Endothelial cell of umbilical vein (primary cell): ENCODE measurements around the gene MUC5AC. TPM values are rescaled to one million over a fixed set of nuclear protein-coding genes. Genes with fewer than 3 reads are reported as not detected.

ENCODE experiments used
- BruUV-seq: library from RNA; stranded (reverse); fragments of 400-500 nt; replicated peaks from 2 replicates; lab custom pipeline; 2021; lab: Mats Ljungman, UMichigan
- CTCF ChIA-PET: fragments of 300-600, 350-600 bp; sonication (Branson Sonifier 250); formaldehyde crosslinking; loops from one replicate; lab custom pipeline; 2021; ENCODE audit warnings: antibody characterized with exemption, inconsistent platforms; lab: Charles Lee
- POLR2A ChIA-PET: fragments of 300-600, 350-600 bp; sonication (Branson Sonifier 250); formaldehyde crosslinking; loops from one replicate; lab custom pipeline; 2021; ENCODE audit warnings: antibody characterized with exemption, inconsistent platforms; lab: Charles Lee
- DNase-seq: peaks from one replicate; pipeline ENCODE4 v3.0.0-alpha.2; 2011; ENCODE audit warnings: low read depth, low spot score
- FAIRE-seq: peaks from 2 replicates; lab custom pipeline; 2011; peaks lifted over from hg19 to GRCh38; lab: Jason Lieb, UNC
- H2AFZ ChIP-seq: 2 replicates; pipeline ENCODE4 v1.6.0; 2012; ENCODE audit warnings: low read depth, low read length, control low read depth, inconsistent platforms
- H3K27ac ChIP-seq: 2 replicates; pipeline ENCODE4 v1.5.1; 2011; ENCODE audit warnings: low read depth, mild to moderate bottlenecking, control low read depth, low read length, moderate library complexity; ENCODE audit not compliant: insufficient read depth
- H3K27me3 ChIP-seq, 2 experiments: 2 replicates each; pipeline versions ENCODE4 v1.6.0 to v1.6.1; 2011; ENCODE audit warnings: low read length in 2 of 2, mixed read lengths in 1 of 2; ENCODE audit not compliant: control insufficient read depth in 2 of 2, insufficient read depth in 2 of 2
- H3K36me3 ChIP-seq, 2 experiments: 2 replicates in 1 of 2; 3 replicates in 1 of 2; pipeline ENCODE4 v1.5.1; 2011; ENCODE audit warnings: low read length in 2 of 2, mild to moderate bottlenecking in 1 of 2, moderate library complexity in 1 of 2; ENCODE audit not compliant: control insufficient read depth in 2 of 2, insufficient read depth in 2 of 2; ENCODE audit errors: extremely low read depth in 1 of 2
- H3K4me1 ChIP-seq: 3 replicates; pipeline ENCODE4 v1.5.1; 2011; ENCODE audit warnings: mild to moderate bottlenecking, low read length; ENCODE audit not compliant: control insufficient read depth, insufficient read depth; ENCODE audit errors: extremely low read depth
- H3K4me2 ChIP-seq: 2 replicates; pipeline ENCODE4 v1.6.1; 2011; ENCODE audit warnings: low read length, control low read depth, mixed read lengths; ENCODE audit not compliant: insufficient read depth
- H3K4me3 ChIP-seq, 3 experiments: fragments of 200-600 bp in 1 of 3; sonication (generic), shearing (Covaris generic) in 1 of 3; replicated peaks in 1 of 3; 2 replicates each; pipeline ENCODE4 v1.5.1; 2011 to 2016; ENCODE audit warnings: control low read depth in 3 of 3, low read length in 3 of 3, mild to moderate bottlenecking in 2 of 3, inconsistent platforms in 1 of 3, low read depth in 1 of 3, moderate library complexity in 1 of 3; ENCODE audit not compliant: insufficient read depth in 1 of 3
- H3K79me2 ChIP-seq: 2 replicates; pipeline ENCODE4 v1.6.0; 2012; ENCODE audit warnings: low read length, inconsistent platforms; ENCODE audit not compliant: control insufficient read depth, insufficient read depth
- H3K9ac ChIP-seq: replicated peaks from 2 replicates; pipeline ENCODE3; 2011; ENCODE audit warnings: low read length, control low read depth; ENCODE audit not compliant: insufficient read depth; ENCODE audit errors: extremely low read depth
- H3K9me1 ChIP-seq: replicated peaks from 3 replicates; pipeline ENCODE4 v1.6.0; 2011; ENCODE audit warnings: mild to moderate bottlenecking, low read length; ENCODE audit not compliant: control insufficient read depth, insufficient read depth; ENCODE audit errors: extremely low read depth
- H3K9me3 ChIP-seq: replicated peaks from 2 replicates; pipeline ENCODE4 v1.5.1; 2012; ENCODE audit warnings: low read length, inconsistent platforms; ENCODE audit not compliant: control insufficient read depth, insufficient read depth
- H4K20me1 ChIP-seq: replicated peaks from 2 replicates; pipeline ENCODE3; 2011; ENCODE audit warnings: mild to moderate bottlenecking, low read length; ENCODE audit not compliant: control insufficient read depth, insufficient read depth; ENCODE audit errors: extremely low read depth
- CTCF ChIP-seq, 2 donors: IDR thresholded peaks; 1 replicate in 1 of 2; 2 replicates in 1 of 2; pipeline ENCODE4 v1.5.1; 2011; ENCODE audit warnings: low read length in 2 of 2, mild to moderate bottlenecking in 2 of 2, moderate library complexity in 2 of 2, control low read depth in 1 of 2, inconsistent platforms in 1 of 2, low read depth in 1 of 2; ENCODE audit not compliant: insufficient read depth in 1 of 2; ENCODE audit errors: extremely low read depth in 1 of 2
- EZH2 ChIP-seq: IDR thresholded peaks from 2 replicates; pipeline ENCODE4 v1.6.1; 2012; ENCODE audit warnings: borderline replicate concordance, low read depth, mild to moderate bottlenecking, moderate library complexity, low read length, inconsistent platforms; ENCODE audit not compliant: severe bottlenecking
- FOS ChIP-seq: IDR thresholded peaks from 2 replicates; pipeline ENCODE4 v1.6.1; 2011; ENCODE audit warnings: mild to moderate bottlenecking, low read length, moderate library complexity, borderline replicate concordance; ENCODE audit not compliant: insufficient read depth
- GATA2 ChIP-seq: IDR thresholded peaks from 2 replicates; pipeline ENCODE4 v1.7.0; 2011; ENCODE audit warnings: low read depth, mild to moderate bottlenecking, moderate library complexity, mixed read lengths, low read length; ENCODE audit not compliant: insufficient read length, insufficient read depth
- JUN ChIP-seq: IDR thresholded peaks from 2 replicates; pipeline ENCODE4 v1.6.1; 2011; ENCODE audit warnings: borderline replicate concordance, low read depth; ENCODE audit not compliant: insufficient read length, insufficient read depth
- MAX ChIP-seq: IDR thresholded peaks from 2 replicates; pipeline ENCODE4 v1.6.1; 2011; ENCODE audit not compliant: insufficient read depth, insufficient read length
- MYC ChIP-seq: IDR thresholded peaks from one replicate; pipeline ENCODE4 v1.6.1; 2011; ENCODE audit warnings: mild to moderate bottlenecking, low read depth, low read length
- POLR2A ChIP-seq: IDR thresholded peaks from 2 replicates; pipeline ENCODE4 v1.6.1; 2012; ENCODE audit warnings: low read depth, mild to moderate bottlenecking, control low read depth, low read length
- POLR2AphosphoS5 ChIP-seq: IDR thresholded peaks from 2 replicates; pipeline ENCODE4 v1.6.1; 2012; ENCODE audit warnings: low read depth, mild to moderate bottlenecking, control low read depth, low read length, moderate library complexity; ENCODE audit not compliant: insufficient read depth
- dilution Hi-C: fragments of 300-500 bp; cut with MboI; formaldehyde crosslinking; loops from one replicate; pipeline ENCODE4 v1.15.0; 2019; ENCODE audit warnings: low sequenced_read_pairs; ENCODE audit not compliant: extremely low pct_ligation_motif_present
- intact Hi-C: fragments of 100-400 bp; cut with micrococcal nuclease; formaldehyde crosslinking; loops from one replicate; pipeline ENCODE4 v1.10.0; 2022
- polyA plus RNA-seq, 4 experiments: library from polyadenylated mRNA; depleted of rRNA in 3 of 4; stranded (reverse) in 3 of 4; unstranded in 1 of 4; fragments of >200 nt; gene quantifications; 2 replicates each; pipeline versions ENCODE4 v1.2.1 to v1.2.3, GENCODE V29; 2011 to 2012; ENCODE audit warnings: missing spikeins in 1 of 4
- total RNA-seq: library from RNA; stranded (reverse); gene quantifications from 2 replicates; pipeline ENCODE4 v1.2.3, GENCODE V29; 2021

Gene MUC5AC
- total and polyA plus RNA-seq, 2 donors (not counting 3 experiments of a cell fraction or from before 2014, with no cell fraction given) = not detected

- Histone ChIP-seq H3K27me3 (no peaks in the 10 kb centered on the region), H3K79me2 (no peaks in the 10 kb centered on the region), H4K20me1 (no peaks in the 10 kb centered on the region), H3K9me1 (no peaks in the 10 kb centered on the region), H3K9ac (no peak overlapping the region), H2AFZ (no peak overlapping the region), H3K4me3 (no peak overlapping the region), H3K9me3 (no peaks in the 10 kb centered on the region), H3K4me2 (no peak overlapping the region), H3K4me1 (no peaks in the 10 kb centered on the region), H3K27ac (no peak overlapping the region), H3K36me3 (no peaks in the 10 kb centered on the region)
- CTCF ChIA-PET = no interaction called here
- dilution Hi-C loops (no loop called here), intact Hi-C loops (no loop called here)
- POLR2A ChIA-PET = no interaction called here
- no TSS peak for BruUV-seq
- DNase-seq (no peak), FAIRE-seq (no peak)
- TF ChIP-seq POLR2AphosphoS5 (no peak), CTCF (IDR thresholded peaks at IDR 0.05; ENCODE audit: extremely low read depth in 1 of 2, insufficient read depth in 1 of 2, low read depth in 1 of 2, low read length in 2 of 2) (no peak), EZH2 (no peak), MAX (no peak), JUN (no peak)
These were observed 33.8 kb upstream of the MUC5AC start for GRCh38 chr11:1123970-1124369.

GRCh38 chr11:1125803-1126202, 31.9 kb upstream of the MUC5AC start:
- POLR2A ChIA-PET = no interaction called here
- no peak overlapping the region for H3K27ac ChIP-seq
- no peak overlapping the region for H3K4me3 ChIP-seq
- CTCF ChIA-PET = no interaction called here
- H4K20me1 ChIP-seq = no peaks in the 10 kb centered on the region
- no peak for TF ChIP-seq FOS
- TF ChIP-seq MYC = no peak
- no peak for TF ChIP-seq POLR2AphosphoS5
- TF ChIP-seq POLR2A = no peak
- no peak for TF ChIP-seq JUN
- no peak for TF ChIP-seq GATA2
- TF ChIP-seq EZH2 = no peak
- no peak for TF ChIP-seq CTCF (IDR thresholded peaks at IDR 0.05; ENCODE audit: extremely low read depth in 1 of 2, insufficient read depth in 1 of 2, low read depth in 1 of 2, low read length in 2 of 2)
- TF ChIP-seq MAX = no peak
- no peak overlapping the region for H3K9ac ChIP-seq
- BruUV-seq = no TSS peak
- intact Hi-C loops (no loop called here), dilution Hi-C loops (no loop called here)
- FAIRE-seq (no peak), DNase-seq (no peak)
- H3K27me3 ChIP-seq = no peaks in the 10 kb centered on the region
- H3K9me1 ChIP-seq = no peaks in the 10 kb centered on the region
- no peaks in the 10 kb centered on the region for H3K36me3 ChIP-seq
- no peaks in the 10 kb centered on the region for H3K9me3 ChIP-seq
- no peaks in the 10 kb centered on the region for H3K79me2 ChIP-seq
- no peak overlapping the region for H3K4me2 ChIP-seq
- H3K4me1 ChIP-seq = no peaks in the 10 kb centered on the region
- no peak overlapping the region for H2AFZ ChIP-seq
